Stimulated activated CD4-positive, alpha-beta T cell treated with anti-CD3 and anti-CD28 coated beads, Interleukin-2, amount 100 ng/mL, for 4 hours (primary cell): Measurements from ENCODE around the gene GPC5.
"Not testable (repeated sequence)": the region's sequence is repeated elsewhere in the genome, so short reads cannot be mapped to it uniquely, and the experiment has no call there.

Source experiments
- DNase-seq: peaks from one replicate; pipeline ENCODE4 v3.0.0-alpha.2; 2020; ENCODE audit warnings: low read depth

Gene GPC5

GRCh38 chr13:91879360-91879759, 480.9 kb downstream of the GPC5 start:
- DNase-seq: no peak

- no peak for DNase-seq
Observed at GRCh38 chr13:91882918-91883317, 484.5 kb downstream of the GPC5 start.

GRCh38 chr13:91889641-91890040, 491.2 kb downstream of the GPC5 start:
- DNase-seq: no peak

GRCh38 chr13:91891141-91891540, 492.7 kb downstream of the GPC5 start:
- DNase-seq: no peak

- DNase-seq: no peak
Observed at GRCh38 chr13:91893040-91893439, 494.6 kb downstream of the GPC5 start.

GRCh38 chr13:91894316-91894715, 495.9 kb downstream of the GPC5 start:
- DNase-seq: no peak

- no peak for DNase-seq
Observed at GRCh38 chr13:91896547-91896946, 498.1 kb downstream of the GPC5 start.

- not testable (repeated sequence) for DNase-seq
Observed at GRCh38 chr13:91898986-91899385, 500.6 kb downstream of the GPC5 start.

- DNase-seq: no peak
Observed at GRCh38 chr13:91902291-91902690, 503.9 kb downstream of the GPC5 start.

- no peak for DNase-seq
Observed at GRCh38 chr13:91904005-91904404, 505.6 kb downstream of the GPC5 start.

- DNase-seq: no peak
Observed at GRCh38 chr13:91904597-91904996, 506.2 kb downstream of the GPC5 start.

GRCh38 chr13:91907398-91907797, 509.0 kb downstream of the GPC5 start:
- no peak for DNase-seq

GRCh38 chr13:91909617-91910016, 511.2 kb downstream of the GPC5 start:
- DNase-seq: no peak

- no peak for DNase-seq
Observed at GRCh38 chr13:91922969-91923592, 524.7 kb downstream of the GPC5 start.

- no peak for DNase-seq
Observed at GRCh38 chr13:91930687-91931086, 532.3 kb downstream of the GPC5 start.

GRCh38 chr13:91934354-91934753, 535.9 kb downstream of the GPC5 start:
- DNase-seq: no peak

- DNase-seq: no peak
Observed at GRCh38 chr13:91946498-91947070, 548.2 kb downstream of the GPC5 start.

GRCh38 chr13:91948736-91949135, 550.3 kb downstream of the GPC5 start:
- no peak for DNase-seq

GRCh38 chr13:91950803-91951202, 552.4 kb downstream of the GPC5 start:
- DNase-seq: no peak

- no peak for DNase-seq
Observed at GRCh38 chr13:91955546-91956355, 557.3 kb downstream of the GPC5 start.

GRCh38 chr13:91960947-91961346, 562.5 kb downstream of the GPC5 start:
- DNase-seq: no peak

GRCh38 chr13:91962946-91963345, 564.5 kb downstream of the GPC5 start:
- DNase-seq: no peak

- DNase-seq: no peak
Observed at GRCh38 chr13:91965511-91965910, 567.1 kb downstream of the GPC5 start.
